MM.1S (cell line): ENCODE data around the gene AKAP13.

ENCODE experiments used
- DNase-seq: peaks from one replicate; pipeline ENCODE4 v3.0.0-alpha.2; 2015
- H2AFZ ChIP-seq: fragments of 300-600 bp; sonication (generic); 2 replicates; pipeline ENCODE4 v1.6.0; 2016; ENCODE audit warnings: antibody characterized with exemption, low read length
- H3F3A ChIP-seq: fragments of 300-600 bp; sonication (generic); 2 replicates; pipeline ENCODE4 v1.6.1; 2016; ENCODE audit warnings: mild to moderate bottlenecking, antibody characterized with exemption, low read length, moderate library complexity, mixed read lengths; ENCODE audit not compliant: insufficient read depth
- H3K27ac ChIP-seq: fragments of 300-600 bp; sonication (generic); 2 replicates; pipeline ENCODE4 v1.5.1; 2016; ENCODE audit warnings: mild to moderate bottlenecking, low read length
- H3K27me3 ChIP-seq: fragments of 300-600 bp; sonication (generic); replicated peaks from 2 replicates; pipeline ENCODE4 v1.6.0; 2016; ENCODE audit warnings: low read length; ENCODE audit not compliant: insufficient read depth
- H3K36me3 ChIP-seq: fragments of 300-600 bp; sonication (generic); replicated peaks from 2 replicates; pipeline ENCODE4 v1.6.1; 2016; ENCODE audit warnings: mild to moderate bottlenecking, low read length, mixed read lengths; ENCODE audit not compliant: insufficient read depth
- H3K4me1 ChIP-seq: fragments of 300-600 bp; sonication (generic); 2 replicates; pipeline ENCODE4 v1.6.1; 2016; ENCODE audit warnings: low read length, mixed read lengths
- H3K4me2 ChIP-seq: fragments of 300-600 bp; sonication (generic); 2 replicates; pipeline ENCODE4 v1.6.0; 2016; ENCODE audit warnings: low read depth, low read length
- H3K4me3 ChIP-seq: fragments of 300-600 bp; sonication (generic); 2 replicates; pipeline ENCODE4 v1.5.1; 2016; ENCODE audit warnings: low read length, mixed read lengths
- H3K79me2 ChIP-seq: fragments of 300-600 bp; sonication (generic); 2 replicates; pipeline ENCODE4 v1.6.1; 2016; ENCODE audit warnings: mixed run types, low read length, mixed read lengths
- H3K9ac ChIP-seq: fragments of 300-600 bp; sonication (generic); 2 replicates; pipeline ENCODE4 v1.6.1; 2016; ENCODE audit warnings: low read length, mixed read lengths
- H3K9me2 ChIP-seq: fragments of 300-600 bp; sonication (generic); replicated peaks from 2 replicates; pipeline ENCODE4 v1.6.1; 2016; ENCODE audit warnings: mild to moderate bottlenecking, low read length, mixed read lengths; ENCODE audit not compliant: insufficient read depth
- H3K9me3 ChIP-seq: fragments of 300-600 bp; sonication (generic); replicated peaks from 2 replicates; pipeline ENCODE4 v1.6.1; 2016; ENCODE audit warnings: mild to moderate bottlenecking, low read length, mixed read lengths; ENCODE audit not compliant: insufficient read depth
- H4K20me1 ChIP-seq: fragments of 300-600 bp; sonication (generic); 2 replicates; pipeline ENCODE4 v1.6.1; 2016; ENCODE audit warnings: mild to moderate bottlenecking, low read length, moderate library complexity, mixed read lengths; ENCODE audit not compliant: insufficient read depth
- EZH2 ChIP-seq: fragments of 300-600 bp; sonication (generic); optimal IDR thresholded peaks from 2 replicates; pipeline ENCODE3; 2017; ENCODE audit warnings: low read depth, mild to moderate bottlenecking, antibody characterized with exemption, low read length, mixed read lengths
- EZH2phosphoT487 ChIP-seq: fragments of 300-600 bp; sonication (generic); IDR thresholded peaks from 2 replicates; pipeline ENCODE4 v1.6.1; 2018; ENCODE audit warnings: antibody characterized with exemption, low read length
- TF ChIP-seq, protein P1 (sequence below): fragments of 300-600 bp; sonication (generic); IDR thresholded peaks from 2 replicates; pipeline ENCODE4 v1.5.1; 2016; ENCODE audit warnings: antibody characterized with exemption, low read length, mixed read lengths

Gene AKAP13

GRCh38 chr15:85710340-85710842 is 330.0 kb downstream of the AKAP13 start:
- Histone ChIP-seq H3K27ac (no peak overlapping the region), H3K4me2 (no peak overlapping the region), H3K9me3 (no peaks in the 10 kb centered on the region), H3K4me1 (peaks cover 26% of the 10 kb centered on the region), H3F3A (peaks cover 26% of the 10 kb centered on the region), H3K9me2 (no peaks in the 10 kb centered on the region), H3K9ac (no peak overlapping the region), H3K4me3 (no peak overlapping the region), H3K79me2 (peaks cover 26% of the 10 kb centered on the region), H2AFZ (no peak overlapping the region), H3K36me3 (no peaks in the 10 kb centered on the region), H3K27me3 (no peaks in the 10 kb centered on the region), H4K20me1 (peaks cover 8% of the 10 kb centered on the region)
- no peak for TF ChIP-seq EZH2
- TF ChIP-seq, protein P1, sequence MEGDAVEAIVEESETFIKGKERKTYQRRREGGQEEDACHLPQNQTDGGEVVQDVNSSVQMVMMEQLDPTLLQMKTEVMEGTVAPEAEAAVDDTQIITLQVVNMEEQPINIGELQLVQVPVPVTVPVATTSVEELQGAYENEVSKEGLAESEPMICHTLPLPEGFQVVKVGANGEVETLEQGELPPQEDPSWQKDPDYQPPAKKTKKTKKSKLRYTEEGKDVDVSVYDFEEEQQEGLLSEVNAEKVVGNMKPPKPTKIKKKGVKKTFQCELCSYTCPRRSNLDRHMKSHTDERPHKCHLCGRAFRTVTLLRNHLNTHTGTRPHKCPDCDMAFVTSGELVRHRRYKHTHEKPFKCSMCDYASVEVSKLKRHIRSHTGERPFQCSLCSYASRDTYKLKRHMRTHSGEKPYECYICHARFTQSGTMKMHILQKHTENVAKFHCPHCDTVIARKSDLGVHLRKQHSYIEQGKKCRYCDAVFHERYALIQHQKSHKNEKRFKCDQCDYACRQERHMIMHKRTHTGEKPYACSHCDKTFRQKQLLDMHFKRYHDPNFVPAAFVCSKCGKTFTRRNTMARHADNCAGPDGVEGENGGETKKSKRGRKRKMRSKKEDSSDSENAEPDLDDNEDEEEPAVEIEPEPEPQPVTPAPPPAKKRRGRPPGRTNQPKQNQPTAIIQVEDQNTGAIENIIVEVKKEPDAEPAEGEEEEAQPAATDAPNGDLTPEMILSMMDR: no peak
- no peak for TF ChIP-seq EZH2phosphoT487
- no peak for DNase-seq

- Histone ChIP-seq H3K36me3 (no peaks in the 10 kb centered on the region), H4K20me1 (peaks cover 4% of the 10 kb centered on the region; the same call in 1 of the 2 replicates), H3K9me2 (no peaks in the 10 kb centered on the region), H3K79me2 (peaks cover 14% of the 10 kb centered on the region), H3K9ac (no peak overlapping the region), H3F3A (peaks cover 13% of the 10 kb centered on the region), H2AFZ (no peak overlapping the region), H3K4me1 (peaks cover 14% of the 10 kb centered on the region), H3K4me2 (no peak overlapping the region), H3K4me3 (no peak overlapping the region), H3K27me3 (no peaks in the 10 kb centered on the region), H3K9me3 (no peaks in the 10 kb centered on the region), H3K27ac (no peak overlapping the region)
- TF ChIP-seq EZH2phosphoT487 (no peak), EZH2 (no peak)
- TF ChIP-seq, protein P1: no peak
- no peak for DNase-seq
Measured at GRCh38 chr15:85711580-85712192, 331.3 kb downstream of the AKAP13 start.

DNA sequence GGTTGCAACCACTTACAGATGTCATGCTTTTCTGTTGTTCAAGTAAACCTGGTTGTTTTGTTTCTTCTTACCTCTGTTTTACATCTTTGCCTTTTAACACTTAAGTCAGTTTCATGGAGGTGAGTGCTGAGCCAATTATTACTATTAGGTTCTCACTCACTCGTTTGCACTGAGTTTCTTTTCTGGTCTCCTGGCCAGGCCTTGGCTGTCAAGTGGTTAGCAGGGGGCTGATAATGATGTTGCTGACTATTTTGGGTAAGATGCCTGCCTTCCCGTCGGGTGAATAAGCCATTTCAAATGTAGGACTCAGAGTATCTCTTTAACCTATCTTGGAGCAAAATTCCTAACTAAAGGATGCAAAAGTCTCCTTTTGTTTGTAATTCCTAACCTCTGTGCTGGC is 335.9 kb downstream of the AKAP13 start:
- H3K9ac ChIP-seq: no peak overlapping the region
- H3K36me3 ChIP-seq: peaks cover 12% of the 10 kb centered on the region; the same call in 1 of the 2 replicates
- H3K4me1 ChIP-seq: no peaks in the 10 kb centered on the region
- H2AFZ ChIP-seq: no peak overlapping the region
- H3K9me2 ChIP-seq: no peaks in the 10 kb centered on the region
- no peaks in the 10 kb centered on the region for H3F3A ChIP-seq
- DNase-seq: no peak
- H3K27me3 ChIP-seq: no peaks in the 10 kb centered on the region
- no peaks in the 10 kb centered on the region for H3K79me2 ChIP-seq
- no peak overlapping the region for H3K27ac ChIP-seq
- H3K4me3 ChIP-seq: no peak overlapping the region
- no peaks in the 10 kb centered on the region for H3K9me3 ChIP-seq
- H4K20me1 ChIP-seq: no peaks in the 10 kb centered on the region
- no peak for TF ChIP-seq EZH2
- TF ChIP-seq, protein P1: no peak
- no peak for TF ChIP-seq EZH2phosphoT487
- no peak overlapping the region for H3K4me2 ChIP-seq
